Left ventricle myocardium inferior (tissue), 1 donor: ENCODE results near the gene FOXS1. TPM values are rescaled to one million over a fixed set of nuclear protein-coding genes. Genes with fewer than 3 reads are reported as not detected.

Experiments
- DNase-seq: peaks from one replicate; pipeline ENCODE4 v3.0.0-alpha.2; 2020
- H3K27ac ChIP-seq: fragments of 200-600 bp; replicated peaks from 2 replicates; pipeline ENCODE4 v1.8.0; 2021
- H3K27me3 ChIP-seq: fragments of 200-600 bp; 2 replicates; pipeline ENCODE4 v1.8.0; 2021; ENCODE audit warnings: low read depth
- H3K36me3 ChIP-seq: fragments of 200-600 bp; 2 replicates; pipeline ENCODE4 v1.8.0; 2021
- H3K4me1 ChIP-seq: fragments of 200-600 bp; 2 replicates; pipeline ENCODE4 v1.8.0; 2021
- H3K4me3 ChIP-seq: fragments of 200-600 bp; 2 replicates; pipeline ENCODE4 v1.8.0; 2021; ENCODE audit warnings: mild to moderate bottlenecking, moderate library complexity
- H3K9me3 ChIP-seq: fragments of 200-600 bp; replicated peaks from 2 replicates; pipeline ENCODE4 v1.8.0; 2021
- CTCF ChIP-seq: fragments of 200-600 bp; IDR thresholded peaks from 2 replicates; pipeline ENCODE4 v1.8.0; 2021; ENCODE audit warnings: antibody characterized with exemption, mild to moderate bottlenecking, borderline replicate concordance
- intact Hi-C: fragments of 100-400 bp; cut with micrococcal nuclease; formaldehyde crosslinking; loops from one replicate; pipeline ENCODE4 v1.11.0; 2022
- total RNA-seq: library from RNA; stranded (reverse); fragmentation: NEBNext Ultra II Directional; extraction: Animal tissue kit (Norgen Biotek cat#: 25700); gene quantifications from one replicate; pipeline ENCODE4 v1.2.1, GENCODE V29; 2021
- donor health status: DM: no; HTN: yes; CAD: no; lungs with severe emphysema.

FOXS1 gene
- total RNA-seq, 1 donor from 2014 or later = 1.6 TPM

- no peak overlapping the region for H3K27ac ChIP-seq
- peaks cover 20% of the 10 kb centered on the region for H3K4me1 ChIP-seq
- peaks cover 28% of the 10 kb centered on the region for H3K27me3 ChIP-seq
- no peak overlapping the region for H3K4me3 ChIP-seq
- intact Hi-C loops = no loop called here
- TF ChIP-seq CTCF = no peak
- no peaks in the 10 kb centered on the region for H3K36me3 ChIP-seq
- DNase-seq = no peak
- no peaks in the 10 kb centered on the region for H3K9me3 ChIP-seq
These were observed 18.1 kb upstream of the FOXS1 start for GRCh38 chr20:31863296-31864085.

GRCh38 chr20:31862506-31862905, 17.1 kb upstream of the FOXS1 start:
- no peak for DNase-seq
- Histone ChIP-seq H3K9me3 (no peaks in the 10 kb centered on the region), H3K4me3 (no peak overlapping the region), H3K4me1 (peaks cover 20% of the 10 kb centered on the region), H3K27me3 (peaks cover 38% of the 10 kb centered on the region), H3K36me3 (no peaks in the 10 kb centered on the region), H3K27ac (no peak overlapping the region)
- TF ChIP-seq CTCF = no peak
- intact Hi-C loops = no loop called here

GRCh38 chr20:31862157-31862470, 16.7 kb upstream of the FOXS1 start:
- Histone ChIP-seq H3K4me1 (peaks cover 20% of the 10 kb centered on the region), H3K9me3 (no peaks in the 10 kb centered on the region), H3K27me3 (peaks cover 42% of the 10 kb centered on the region), H3K27ac (no peak overlapping the region), H3K36me3 (no peaks in the 10 kb centered on the region), H3K4me3 (no peak overlapping the region)
- no peak for DNase-seq
- TF ChIP-seq CTCF = no peak
- intact Hi-C loops = no loop called here

- DNase-seq = peak; percentile 59
- Histone ChIP-seq H3K4me3 (peak overlapping the region; percentile 72), H3K9me3 (no peaks in the 10 kb centered on the region), H3K27me3 (peaks cover 47% of the 10 kb centered on the region), H3K27ac (no peak overlapping the region), H3K4me1 (peaks cover 20% of the 10 kb centered on the region), H3K36me3 (no peaks in the 10 kb centered on the region)
- intact Hi-C loops = no loop called here
- TF ChIP-seq CTCF = no peak
These were observed 16.2 kb upstream of the FOXS1 start for GRCh38 chr20:31861385-31862156.

GRCh38 chr20:31861135-31861384, 15.7 kb upstream of the FOXS1 start:
- no peak for DNase-seq
- intact Hi-C loops = no loop called here
- Histone ChIP-seq H3K27ac (no peak overlapping the region), H3K9me3 (no peaks in the 10 kb centered on the region), H3K4me3 (peak overlapping the region; percentile 72), H3K27me3 (peaks cover 52% of the 10 kb centered on the region), H3K36me3 (no peaks in the 10 kb centered on the region), H3K4me1 (peaks cover 20% of the 10 kb centered on the region)
- no peak for TF ChIP-seq CTCF
